PC-9 (cell line): ENCODE measurements around the gene RAB11A. TPM values are rescaled to one million over a fixed set of nuclear protein-coding genes. Genes with fewer than 3 reads are reported as not detected.

ENCODE experiments used
- BruUV-seq: library from RNA; stranded (reverse); fragments of 400-500 nt; replicated peaks from 2 replicates; lab custom pipeline; 2021; lab: Mats Ljungman, UMichigan
- CTCF ChIA-PET: fragments of 300-600 bp; sonication (Branson Sonifier 250); formaldehyde crosslinking; loops from one replicate; lab custom pipeline; 2022; ENCODE audit warnings: antibody characterized with exemption; lab: Charles Lee
- POLR2A ChIA-PET: fragments of 300-600 bp; sonication (Branson Sonifier 250); formaldehyde crosslinking; loops from one replicate; lab custom pipeline; 2022; ENCODE audit warnings: antibody characterized with exemption; ENCODE audit not compliant: unreplicated experiment; lab: Charles Lee
- DNase-seq, 2 experiments: peaks; one replicate each; pipeline versions ENCODE4 v3.0.0 to v3.0.0-alpha.2; 2015 to 2022; ENCODE audit warnings: mixed read lengths in 1 of 2
- H2AFZ ChIP-seq: fragments of 200-600 bp; sonication (generic); 2 replicates; pipeline ENCODE4 v1.8.1; 2017; ENCODE audit warnings: antibody characterized with exemption
- H3F3A ChIP-seq: fragments of 200-600 bp; sonication (generic); 2 replicates; pipeline ENCODE4 v1.8.1; 2017; ENCODE audit warnings: antibody characterized with exemption, mild to moderate bottlenecking, low read depth; ENCODE audit not compliant: insufficient read depth
- H3K27ac ChIP-seq: fragments of 200-600 bp; sonication (generic); 2 replicates; pipeline ENCODE4 v1.6.1; 2016; ENCODE audit warnings: mixed run types
- H3K27me3 ChIP-seq: fragments of 200-600 bp; sonication (generic); 2 replicates; pipeline ENCODE4 v1.6.1; 2016; ENCODE audit warnings: low read depth, mixed run types; ENCODE audit not compliant: insufficient read depth
- H3K36me3 ChIP-seq: fragments of 200-600 bp; sonication (generic); 2 replicates; pipeline ENCODE4 v1.6.1; 2016; ENCODE audit warnings: low read depth, mixed run types
- H3K4me1 ChIP-seq: fragments of 200-600 bp; sonication (generic); replicated peaks from 2 replicates; pipeline ENCODE4 v1.6.1; 2016; ENCODE audit warnings: mixed run types; ENCODE audit not compliant: insufficient read depth
- H3K4me2 ChIP-seq: fragments of 200-600 bp; sonication (generic); 2 replicates; pipeline ENCODE4 v1.6.1; 2017; ENCODE audit warnings: mixed run types
- H3K4me3 ChIP-seq: fragments of 200-600 bp; sonication (generic); 2 replicates; pipeline ENCODE4 v1.6.1; 2016; ENCODE audit warnings: mixed run types
- H3K79me2 ChIP-seq: fragments of 200-600 bp; sonication (generic); 2 replicates; pipeline ENCODE4 v1.6.1; 2017; ENCODE audit warnings: low read depth, mixed run types
- H3K9me2 ChIP-seq: fragments of 200-600 bp; sonication (generic); 2 replicates; pipeline ENCODE4 v1.8.1; 2017; ENCODE audit warnings: mild to moderate bottlenecking; ENCODE audit not compliant: insufficient read depth
- H3K9me3 ChIP-seq: fragments of 200-600 bp; sonication (generic); 2 replicates; pipeline ENCODE4 v1.8.1; 2016; ENCODE audit warnings: low read depth; ENCODE audit not compliant: insufficient read depth
- H4K20me1 ChIP-seq: fragments of 200-600 bp; sonication (generic); 2 replicates; pipeline ENCODE4 v1.8.1; 2017; ENCODE audit not compliant: insufficient read depth
- CTCF ChIP-seq: fragments of 200-600 bp; sonication (generic); conservative IDR thresholded peaks from 2 replicates; pipeline ENCODE4 v1.6.1; 2017; ENCODE audit warnings: mixed run types, antibody characterized with exemption, mild to moderate bottlenecking, moderate library complexity
- EZH2 ChIP-seq: fragments of 200-600 bp; sonication (generic); IDR thresholded peaks from 2 replicates; pipeline ENCODE4 v1.8.0; 2017; ENCODE audit warnings: antibody characterized with exemption, low read depth
- intact Hi-C: fragments of 100-400 bp; cut with micrococcal nuclease; formaldehyde crosslinking; loops from one replicate; pipeline ENCODE4 v1.10.0; 2022; ENCODE audit not compliant: unreplicated experiment
- total RNA-seq: library from RNA; stranded (reverse); gene quantifications from 2 replicates; pipeline ENCODE4 v1.2.3, GENCODE V29; 2021

The RAB11A gene
- total RNA-seq, 1 experiment from 2014 or later = 233 TPM

GRCh38 chr15:65931221-65931620, 61.9 kb downstream of the RAB11A start:
- Histone ChIP-seq H4K20me1 (no peaks in the 10 kb centered on the region), H2AFZ (no peak overlapping the region), H3K27ac (no peak overlapping the region), H3K4me3 (no peak overlapping the region), H3K36me3 (no peaks in the 10 kb centered on the region), H3F3A (no peaks in the 10 kb centered on the region), H3K79me2 (no peaks in the 10 kb centered on the region), H3K9me2 (no peaks in the 10 kb centered on the region), H3K4me2 (no peak overlapping the region), H3K27me3 (no peaks in the 10 kb centered on the region), H3K9me3 (no peaks in the 10 kb centered on the region), H3K4me1 (no peaks in the 10 kb centered on the region)
- TF ChIP-seq CTCF (no peak), EZH2 (no peak)
- no peak for DNase-seq
- ChIA-PET POLR2A (no interaction called here), CTCF (no interaction called here)
- BruUV-seq = no TSS peak
- intact Hi-C loops = no loop called here

- BruUV-seq = no TSS peak
- H3K9me2 ChIP-seq = no peaks in the 10 kb centered on the region
- intact Hi-C loops = no loop called here
- no peaks in the 10 kb centered on the region for H3K27me3 ChIP-seq
- ChIA-PET CTCF (no interaction called here), POLR2A (no interaction called here)
- H3F3A ChIP-seq = peaks cover 10% of the 10 kb centered on the region; the same call in 1 of the 2 replicates
- no peaks in the 10 kb centered on the region for H3K9me3 ChIP-seq
- H2AFZ ChIP-seq = no peak overlapping the region
- peaks cover 16% of the 10 kb centered on the region for H3K4me1 ChIP-seq
- DNase-seq = no peak
- no peak overlapping the region for H3K4me3 ChIP-seq
- no peak for TF ChIP-seq EZH2
- no peaks in the 10 kb centered on the region for H3K36me3 ChIP-seq
- no peak overlapping the region for H3K4me2 ChIP-seq
- no peak overlapping the region for H3K27ac ChIP-seq
- no peaks in the 10 kb centered on the region for H3K79me2 ChIP-seq
- no peaks in the 10 kb centered on the region for H4K20me1 ChIP-seq
These were observed 66.1 kb downstream of the RAB11A start for GRCh38 chr15:65935391-65935790.

- Histone ChIP-seq H3K9me3 (no peaks in the 10 kb centered on the region), H3K27ac (no peak overlapping the region), H4K20me1 (no peaks in the 10 kb centered on the region), H3K36me3 (no peaks in the 10 kb centered on the region), H3K27me3 (no peaks in the 10 kb centered on the region), H3K4me2 (no peak overlapping the region), H3K4me3 (no peak overlapping the region), H3K9me2 (no peaks in the 10 kb centered on the region), H3K79me2 (no peaks in the 10 kb centered on the region), H2AFZ (no peak overlapping the region), H3K4me1 (peaks cover 25% of the 10 kb centered on the region), H3F3A (peaks cover 18% of the 10 kb centered on the region; the same call in 1 of the 2 replicates)
- intact Hi-C loops = no loop called here
- CTCF ChIA-PET = no interaction called here
- TF ChIP-seq EZH2 (no peak), CTCF (no peak)
- DNase-seq = no peak
- no TSS peak for BruUV-seq
- POLR2A ChIA-PET = no interaction called here
These were observed 67.0 kb downstream of the RAB11A start for GRCh38 chr15:65936282-65936681.

- Histone ChIP-seq H4K20me1 (no peaks in the 10 kb centered on the region), H3K27ac (no peak overlapping the region), H3K4me1 (peaks cover 29% of the 10 kb centered on the region), H2AFZ (no peak overlapping the region), H3F3A (peaks cover 18% of the 10 kb centered on the region; the same call in 1 of the 2 replicates), H3K36me3 (no peaks in the 10 kb centered on the region), H3K4me3 (no peak overlapping the region), H3K9me3 (no peaks in the 10 kb centered on the region), H3K9me2 (no peaks in the 10 kb centered on the region), H3K4me2 (no peak overlapping the region), H3K27me3 (no peaks in the 10 kb centered on the region), H3K79me2 (no peaks in the 10 kb centered on the region)
- ChIA-PET CTCF (no interaction called here), POLR2A (interaction anchor here (0.5 kb wide), 1 partner anchor 59 kb away, joined by 3 read pairs; no protein-coding TSS in a partner anchor)
- intact Hi-C loops = no loop called here
- no peak for DNase-seq
- BruUV-seq = no TSS peak
- TF ChIP-seq EZH2 (no peak), CTCF (no peak)
These were observed 67.8 kb downstream of the RAB11A start for GRCh38 chr15:65937054-65937453.
